Myocyte (in vitro differentiated cells): ENCODE results near the gene DIP2A. TPM values are rescaled to one million over a fixed set of nuclear protein-coding genes. Genes with fewer than 3 reads are reported as not detected.
"Not testable (repeated sequence)": the region's sequence is repeated elsewhere in the genome, so short reads cannot be mapped to it uniquely, and the experiment has no call there.

Experiments used
- DNase-seq: peaks from one replicate; pipeline ENCODE4 v3.0.0-alpha.2; 2012; ENCODE audit warnings: low read depth
- total RNA-seq: library from RNA; depleted of rRNA; stranded (reverse); fragments of >200 nt; gene quantifications from 2 replicates; pipeline ENCODE4 v1.2.3, GENCODE V29; 2014

Gene DIP2A
- total RNA-seq, 1 donor from 2014 or later = 14.6 TPM

DNA sequence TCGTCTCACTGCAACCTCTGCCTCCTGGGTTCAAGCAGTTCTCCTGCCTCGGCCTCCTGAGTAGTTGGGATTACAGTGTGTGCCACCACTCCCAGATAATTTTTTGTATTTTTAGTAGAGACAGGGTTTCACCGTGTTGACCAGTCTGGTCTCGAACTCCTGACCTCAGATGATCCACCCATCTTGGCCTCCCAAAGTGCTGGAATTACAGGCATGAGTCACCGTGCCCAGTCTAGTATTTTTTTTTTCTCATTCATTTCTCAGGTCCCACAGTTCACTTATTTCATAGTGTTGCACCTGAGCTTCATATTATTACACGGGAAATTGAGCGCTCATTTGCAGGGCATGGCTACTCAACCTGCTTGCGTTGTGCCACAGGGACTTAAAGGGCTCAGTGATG lies 68.7 kb downstream of the DIP2A start:
- DNase-seq = not testable (repeated sequence)

DNA sequence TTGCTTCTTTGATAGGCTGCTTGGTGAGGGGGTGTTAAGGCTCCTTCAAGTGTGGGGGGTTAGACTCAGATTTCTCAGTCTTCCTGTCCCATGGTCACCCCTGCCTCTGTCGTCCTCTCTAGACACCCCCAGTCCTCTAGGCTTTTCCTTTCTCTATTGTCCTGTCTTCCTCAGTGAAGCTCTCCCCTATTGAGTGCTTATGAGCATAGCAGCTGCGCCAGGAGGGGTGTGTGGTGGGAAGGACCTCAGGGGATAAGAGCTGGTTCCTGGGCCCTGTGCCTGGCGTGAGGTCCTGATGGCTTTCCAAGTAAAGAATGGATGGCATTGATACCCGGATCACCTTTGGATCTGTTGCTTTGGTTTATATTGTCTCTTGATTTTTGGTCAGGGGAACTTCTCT lies 69.1 kb downstream of the DIP2A start:
- DNase-seq = no peak

DNA sequence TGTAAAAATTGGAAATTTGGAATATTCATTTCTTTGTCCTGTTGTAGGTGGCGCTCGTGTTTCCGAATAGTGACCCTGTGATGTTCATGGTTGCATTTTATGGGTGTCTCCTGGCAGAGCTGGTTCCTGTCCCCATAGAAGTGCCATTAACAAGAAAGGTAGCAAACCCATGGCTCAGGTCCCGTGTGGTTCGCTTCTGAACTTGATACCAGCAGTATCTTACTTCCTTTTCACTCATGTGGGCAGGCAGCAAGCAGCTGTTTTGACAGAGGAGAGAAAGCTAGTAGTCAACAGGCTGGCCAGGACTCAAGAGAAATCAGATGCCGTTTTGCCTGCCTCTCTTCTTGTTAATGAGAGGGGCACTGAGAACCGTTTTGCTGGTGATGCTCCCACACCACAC lies 73.4 kb downstream of the DIP2A start:
- DNase-seq = peak; percentile 73

DNA sequence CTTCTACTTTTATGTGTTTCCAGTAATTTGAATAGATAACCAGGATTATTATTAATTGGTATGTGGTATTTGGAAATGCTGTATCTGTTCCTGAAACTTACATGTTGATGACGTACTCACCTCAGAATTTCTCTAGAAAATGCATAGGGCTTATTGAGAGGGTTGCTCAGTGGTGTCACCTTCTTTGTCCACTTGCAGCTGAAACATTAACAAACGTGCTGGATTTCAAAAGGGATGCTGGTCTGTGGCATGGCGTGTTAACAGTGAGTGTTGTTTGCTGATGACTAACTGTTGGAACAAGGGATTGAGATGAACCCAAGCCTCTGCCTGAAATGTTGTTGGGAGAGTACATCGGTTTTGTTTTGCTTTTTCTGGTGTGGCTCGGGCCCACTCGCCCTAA lies 78.3 kb downstream of the DIP2A start:
- no peak for DNase-seq

DNA sequence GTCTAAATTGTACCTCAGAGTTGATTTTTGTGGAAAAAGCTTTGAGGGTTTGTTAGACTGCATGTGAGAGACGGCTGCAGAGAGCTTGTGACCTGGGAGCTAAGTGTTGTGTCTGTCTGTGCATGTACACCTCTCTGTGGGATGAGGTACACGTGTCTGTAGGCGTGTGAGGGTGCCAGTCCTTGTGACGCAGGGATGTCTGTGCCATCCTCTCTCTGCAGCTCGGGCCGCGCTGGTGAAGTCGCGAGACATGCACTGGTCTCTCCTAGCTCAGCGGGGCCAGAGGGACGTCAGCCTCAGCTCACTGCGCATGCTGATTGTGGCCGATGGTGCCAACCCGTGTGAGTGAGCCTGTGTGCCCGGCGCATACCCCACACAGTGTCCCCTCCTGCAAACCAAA lies 79.6 kb downstream of the DIP2A start:
- no peak for DNase-seq

DNA sequence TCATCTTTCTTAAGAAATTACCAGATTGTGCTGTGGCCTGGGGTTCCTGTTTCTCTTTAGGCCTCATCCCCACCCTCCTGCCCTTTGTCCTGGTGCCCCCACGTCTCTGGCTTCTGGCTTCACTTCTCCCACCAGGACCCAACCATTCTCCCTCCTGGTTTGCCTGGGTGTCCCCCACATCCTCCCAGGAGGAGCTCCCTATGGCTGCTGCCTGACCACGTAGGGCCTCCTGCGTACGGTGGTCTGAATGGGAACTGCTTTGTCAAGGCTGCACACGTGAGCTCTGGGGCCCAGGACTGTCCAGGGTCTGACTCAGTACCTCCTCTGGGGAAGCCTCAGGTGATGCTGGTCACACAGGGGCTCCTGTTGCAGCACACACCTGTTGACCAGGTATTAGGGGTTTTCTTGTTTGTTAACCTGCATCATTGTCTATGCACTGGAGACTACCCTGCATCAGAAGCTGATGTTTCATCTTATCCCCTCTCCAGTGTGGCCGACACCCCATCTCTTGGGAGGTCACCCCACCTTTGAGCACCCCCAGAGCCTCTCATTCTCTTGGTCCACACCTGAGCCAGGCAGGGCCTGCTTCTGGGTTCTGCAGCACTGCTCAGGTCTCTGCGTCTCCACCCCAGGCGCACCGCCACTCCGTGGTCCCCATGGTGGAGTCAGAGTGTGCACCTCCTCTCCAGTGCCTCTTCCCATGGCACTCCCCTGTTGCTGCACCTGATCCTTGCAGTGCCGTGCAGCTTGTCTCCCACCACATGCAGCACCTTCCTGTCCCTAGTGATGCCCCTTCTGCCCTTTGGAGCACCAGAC lies 80.4 kb downstream of the DIP2A start:
- no peak for DNase-seq

DNA sequence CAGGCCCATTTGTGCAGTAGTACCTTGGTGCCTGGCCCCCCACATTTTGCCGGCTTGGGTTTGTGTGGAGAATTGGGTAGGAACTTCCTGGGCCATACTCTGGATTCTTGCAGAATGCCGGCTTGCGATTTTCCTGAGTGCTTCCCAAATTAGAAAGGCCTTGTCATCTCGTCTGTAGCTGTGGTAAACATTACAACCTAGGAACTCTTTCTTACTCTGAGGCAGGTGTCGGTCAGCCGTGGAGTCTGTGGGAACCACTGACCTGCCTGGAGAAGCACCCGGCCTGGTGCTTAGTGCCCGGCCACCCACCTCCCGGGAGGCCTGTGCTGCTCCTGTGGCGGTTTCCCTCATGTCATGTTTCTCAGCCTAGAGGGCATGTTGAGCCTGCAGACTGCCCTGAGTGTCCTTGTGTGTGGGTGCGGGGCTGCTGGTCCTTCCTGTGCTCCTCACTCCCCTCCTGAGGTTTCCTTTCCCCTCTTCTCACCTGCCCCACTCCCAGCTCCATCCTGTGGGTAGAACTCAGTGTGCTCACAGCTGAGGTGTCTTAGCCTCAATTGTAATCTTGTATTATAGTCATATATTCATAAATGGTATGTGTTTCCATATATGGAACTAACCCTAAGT lies 81.5 kb downstream of the DIP2A start:
- no peak for DNase-seq

DNA sequence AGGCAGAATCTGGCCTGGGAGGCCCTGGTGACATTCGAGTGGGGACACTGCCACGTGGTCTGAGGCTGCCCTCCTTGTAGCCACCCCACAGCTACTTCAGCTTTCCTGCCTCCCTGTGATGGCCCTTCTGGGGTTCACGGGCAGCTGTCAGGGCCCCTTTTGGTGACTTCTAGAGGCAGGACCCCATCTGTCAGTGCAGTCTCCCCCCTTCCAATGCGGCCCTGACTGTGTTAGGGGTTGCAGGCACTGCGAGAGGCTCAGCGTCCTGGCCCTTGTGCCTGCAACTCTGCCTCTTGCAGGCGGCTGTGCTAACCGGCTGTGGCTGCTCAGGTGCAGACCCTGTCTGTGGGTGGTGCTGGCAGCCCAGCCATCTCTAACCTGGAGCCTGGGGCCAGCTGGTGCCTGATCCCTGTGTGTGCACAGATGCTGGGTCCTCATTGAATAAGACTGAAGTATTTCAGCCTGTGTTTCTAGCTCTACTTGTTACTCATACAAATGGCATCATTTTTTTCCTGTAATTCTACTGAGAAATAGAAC lies 84.0 kb downstream of the DIP2A start:
- no peak for DNase-seq

DNA sequence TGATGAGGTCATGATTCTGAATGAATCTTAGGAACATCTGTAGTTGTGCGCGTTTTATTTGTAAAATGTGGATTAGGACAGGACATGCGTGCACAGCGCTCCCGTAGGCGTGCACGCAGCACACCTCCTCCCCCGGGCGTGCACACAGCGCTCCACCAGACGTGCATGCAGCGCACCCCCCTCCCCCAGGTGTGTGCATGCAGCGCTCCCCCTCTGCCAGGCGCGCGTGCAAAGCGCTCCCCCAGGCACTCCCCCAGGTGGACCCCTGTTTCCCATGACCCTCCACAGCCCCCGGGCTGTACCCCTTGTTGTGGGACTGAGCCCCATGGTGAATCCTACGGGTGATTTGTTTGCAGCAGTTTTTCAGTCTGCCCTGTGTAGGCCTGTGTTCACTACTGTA lies 84.6 kb downstream of the DIP2A start:
- no peak for DNase-seq

DNA sequence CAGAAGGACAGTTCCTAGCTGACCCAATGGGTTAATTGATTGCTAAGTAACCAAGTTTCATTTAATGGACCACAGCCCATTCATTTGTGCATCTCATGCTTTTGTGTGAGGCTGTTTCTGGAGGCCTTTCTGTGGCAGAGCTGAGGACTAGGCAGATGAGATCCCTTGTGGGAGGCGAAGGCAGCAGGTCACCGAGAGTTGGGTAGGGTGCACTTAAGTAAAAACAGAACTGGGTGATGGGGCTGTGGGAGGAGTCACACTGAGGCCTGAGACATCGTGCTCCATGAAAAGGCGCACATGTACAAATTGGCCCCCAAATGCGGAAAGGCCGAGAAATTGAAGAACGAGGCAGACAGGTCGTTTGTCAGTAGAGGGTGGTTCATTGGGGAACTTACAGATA lies 85.3 kb downstream of the DIP2A start:
- DNase-seq = no peak

DNA sequence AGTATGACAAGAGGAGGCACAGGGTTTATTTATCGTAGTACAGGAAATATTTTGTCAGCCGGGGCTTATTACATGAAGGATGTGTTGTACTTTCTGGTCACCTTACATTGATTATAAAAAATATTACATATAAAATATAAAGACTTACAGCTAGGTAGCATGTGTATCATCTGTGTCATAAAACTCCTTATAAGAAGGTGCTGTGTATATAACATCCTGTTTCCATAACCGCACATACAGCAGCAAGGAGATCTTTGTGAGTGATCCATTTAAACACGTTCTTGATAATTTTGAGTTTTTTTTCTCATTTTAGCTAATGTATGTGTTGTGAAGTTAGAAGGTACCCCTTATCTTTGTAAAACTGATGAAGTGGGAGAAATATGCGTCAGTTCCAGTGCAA lies 86.1 kb downstream of the DIP2A start:
- no peak for DNase-seq

DNA sequence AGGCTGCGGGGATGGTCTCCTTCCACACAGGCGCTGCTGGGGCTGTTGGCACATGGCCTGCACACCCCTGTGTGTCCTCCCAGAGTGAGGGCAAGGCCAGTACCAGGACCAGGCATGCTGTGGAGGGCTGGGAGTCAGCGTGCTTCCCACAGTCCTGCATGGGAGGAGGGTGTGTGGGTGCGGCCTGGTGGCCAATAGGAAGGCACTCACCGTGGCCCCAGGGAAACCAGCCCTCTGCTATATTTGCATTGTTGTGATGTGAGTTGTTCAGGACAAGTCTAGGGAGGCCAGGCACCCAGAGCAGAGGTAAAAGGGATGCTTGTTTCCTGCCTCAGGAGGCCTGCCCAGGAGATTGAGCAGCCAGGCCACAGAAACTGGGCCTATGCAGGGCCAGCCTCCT lies 86.7 kb downstream of the DIP2A start:
- no peak for DNase-seq

DNA sequence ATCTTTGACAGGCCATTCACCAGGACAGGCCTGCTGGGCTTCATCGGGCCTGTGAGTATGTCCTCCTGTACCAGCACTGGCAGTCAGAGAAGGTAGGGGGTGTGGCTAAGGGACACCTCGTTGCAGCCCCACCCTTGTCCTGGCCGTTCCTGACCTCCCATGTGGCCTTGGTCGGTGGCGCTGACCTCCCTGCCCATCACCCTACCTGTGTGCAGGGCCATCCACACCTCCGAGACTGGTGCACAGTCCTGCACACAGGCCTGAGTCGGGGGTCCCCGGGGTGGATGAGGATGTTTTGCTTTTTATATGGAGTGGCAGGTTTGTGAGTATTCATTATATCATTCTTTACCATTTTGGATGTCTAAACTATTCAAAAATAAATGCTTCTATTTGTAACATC lies 87.2 kb downstream of the DIP2A start:
- no peak for DNase-seq

DNA sequence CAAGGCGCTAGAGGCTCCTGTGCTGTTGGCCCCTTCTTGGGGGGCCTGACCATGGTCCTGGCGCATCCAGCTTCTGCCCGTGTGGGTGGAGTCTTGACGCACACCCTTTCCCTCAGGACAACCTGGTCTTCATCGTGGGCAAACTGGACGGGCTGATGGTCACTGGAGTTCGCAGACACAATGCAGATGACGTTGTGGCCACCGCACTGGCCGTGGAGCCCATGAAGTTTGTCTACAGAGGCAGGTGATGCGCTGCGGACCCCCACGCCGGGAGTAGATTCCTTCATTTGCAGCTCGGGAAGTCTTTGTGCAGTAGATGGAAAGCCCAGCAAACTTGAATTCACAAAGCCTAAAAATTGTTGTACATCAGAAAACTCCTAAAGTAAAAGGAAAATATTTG lies 88.1 kb downstream of the DIP2A start:
- DNase-seq = no peak

DNA sequence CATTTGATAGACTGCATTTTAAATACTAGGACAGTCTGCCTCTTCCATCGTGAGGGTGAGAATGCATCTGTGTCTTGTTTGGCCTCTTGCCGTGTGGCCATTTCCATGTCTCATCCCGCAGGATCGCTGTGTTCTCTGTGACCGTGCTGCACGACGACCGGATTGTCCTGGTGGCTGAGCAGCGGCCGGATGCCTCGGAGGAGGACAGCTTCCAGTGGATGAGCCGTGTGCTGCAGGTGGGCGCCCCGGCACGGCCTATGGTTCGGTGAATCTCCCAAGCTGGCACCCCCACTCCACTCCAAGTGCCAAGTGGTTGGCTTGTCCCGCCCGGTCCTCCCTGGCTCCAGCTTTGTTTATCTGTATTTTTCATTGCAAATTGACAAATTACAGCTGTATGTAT lies 91.0 kb downstream of the DIP2A start:
- no peak for DNase-seq

DNA sequence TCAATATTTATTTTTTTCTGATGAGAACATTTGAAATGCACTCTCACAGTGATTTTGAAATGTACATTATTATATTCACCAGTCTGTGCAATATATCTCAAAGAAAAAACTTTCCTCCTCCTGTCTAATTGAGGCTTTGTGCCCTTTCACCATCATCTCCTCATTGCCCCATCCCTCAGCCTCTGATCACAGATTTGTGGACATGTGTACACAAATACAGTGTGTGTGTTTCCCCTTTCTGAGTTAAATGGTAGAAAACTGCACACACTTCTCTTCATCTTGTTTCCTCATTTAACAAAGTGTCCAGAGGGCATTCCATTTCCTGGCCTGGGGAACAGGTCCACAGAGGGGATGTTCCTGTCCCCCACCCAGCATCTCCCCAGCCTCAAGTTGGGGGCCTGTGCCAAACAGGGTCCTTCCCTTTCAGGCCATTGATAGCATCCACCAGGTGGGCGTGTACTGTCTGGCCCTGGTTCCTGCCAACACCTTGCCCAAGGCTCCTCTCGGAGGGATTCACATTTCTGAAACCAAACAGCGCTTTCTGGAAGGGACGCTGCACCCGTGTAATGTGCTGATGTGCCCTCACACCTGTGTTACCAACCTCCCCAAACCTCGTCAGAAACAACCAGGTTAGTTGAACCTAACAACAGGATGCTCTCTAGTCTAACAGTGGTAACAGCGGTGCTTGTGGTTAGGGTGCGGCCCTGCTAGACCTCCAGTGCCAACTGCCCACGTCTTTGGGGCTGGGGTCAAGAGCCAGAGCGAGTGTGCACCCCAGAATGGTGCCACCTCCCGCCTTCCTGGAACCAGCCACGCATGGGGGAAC lies 91.6 kb downstream of the DIP2A start:
- no peak for DNase-seq

DNA sequence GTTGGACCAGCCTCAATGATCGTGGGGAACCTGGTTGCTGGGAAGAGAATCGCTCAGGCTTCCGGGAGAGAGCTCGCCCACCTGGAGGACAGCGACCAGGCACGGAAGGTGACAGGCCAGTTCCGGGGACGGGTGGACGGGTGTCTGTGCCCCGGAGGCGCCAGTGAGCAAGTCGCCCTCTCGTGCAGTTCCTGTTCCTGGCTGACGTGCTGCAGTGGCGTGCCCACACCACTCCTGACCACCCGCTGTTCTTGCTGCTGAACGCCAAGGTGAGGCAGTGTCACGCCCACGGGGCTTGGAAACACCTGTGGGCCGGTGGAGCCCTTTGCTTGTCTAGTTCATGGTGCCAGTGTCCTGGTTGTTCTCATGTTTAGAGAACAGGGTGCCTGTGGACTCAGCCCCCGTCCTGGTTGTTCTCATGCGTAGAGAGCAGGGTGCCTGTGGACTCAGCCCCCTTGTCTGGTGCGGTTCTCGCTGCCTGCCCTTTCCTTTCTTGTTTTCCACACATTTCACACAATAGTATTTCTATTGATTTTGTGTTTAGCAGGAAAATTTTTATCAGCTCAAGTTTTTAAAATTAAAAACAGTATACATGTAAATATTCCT lies 93.0 kb downstream of the DIP2A start:
- no peak for DNase-seq

DNA sequence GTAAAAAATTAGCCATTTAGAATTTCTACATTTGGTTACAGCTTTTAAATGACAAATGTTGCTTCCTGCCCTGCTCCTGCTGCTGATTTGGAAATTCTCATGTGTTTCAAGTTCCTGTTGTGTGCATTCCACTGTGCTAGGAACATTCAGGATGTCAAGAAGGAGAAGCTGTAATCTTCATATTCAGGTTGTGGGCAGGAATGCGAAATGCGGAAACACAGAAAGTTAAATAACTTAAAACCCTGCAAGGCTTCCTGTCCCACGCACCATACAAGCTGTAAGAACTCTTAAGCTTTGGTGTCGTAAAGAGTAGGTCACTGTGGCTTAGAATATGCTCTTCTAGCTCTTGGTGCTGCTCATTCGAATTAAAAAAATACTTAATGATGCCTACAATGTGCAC lies 93.6 kb downstream of the DIP2A start:
- DNase-seq = no peak

DNA sequence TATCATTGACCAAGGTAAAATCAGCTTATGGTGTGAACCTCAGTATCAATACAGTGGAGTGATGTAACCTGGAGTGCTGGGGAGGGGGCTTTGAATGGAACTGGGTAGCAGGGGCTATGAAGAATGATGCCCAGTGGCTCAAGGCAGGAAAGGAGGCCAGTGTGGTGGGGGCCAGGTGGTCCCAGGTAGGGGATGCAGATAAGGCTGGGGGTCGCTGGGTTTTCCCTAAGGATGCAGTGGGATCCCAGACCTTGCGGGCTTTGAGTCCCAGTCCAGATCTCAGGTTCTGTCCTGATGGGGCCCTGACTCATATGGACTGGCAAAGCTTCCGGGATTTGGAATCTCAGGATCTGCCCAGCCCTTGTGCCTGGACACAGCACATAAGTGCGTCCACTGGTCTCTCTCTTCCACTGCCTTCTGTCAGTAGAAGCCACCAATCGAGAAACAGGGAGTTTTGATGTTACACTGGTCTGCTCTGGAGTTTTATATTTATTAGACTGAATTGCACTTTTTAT lies 94.2 kb downstream of the DIP2A start:
- no peak for DNase-seq

DNA sequence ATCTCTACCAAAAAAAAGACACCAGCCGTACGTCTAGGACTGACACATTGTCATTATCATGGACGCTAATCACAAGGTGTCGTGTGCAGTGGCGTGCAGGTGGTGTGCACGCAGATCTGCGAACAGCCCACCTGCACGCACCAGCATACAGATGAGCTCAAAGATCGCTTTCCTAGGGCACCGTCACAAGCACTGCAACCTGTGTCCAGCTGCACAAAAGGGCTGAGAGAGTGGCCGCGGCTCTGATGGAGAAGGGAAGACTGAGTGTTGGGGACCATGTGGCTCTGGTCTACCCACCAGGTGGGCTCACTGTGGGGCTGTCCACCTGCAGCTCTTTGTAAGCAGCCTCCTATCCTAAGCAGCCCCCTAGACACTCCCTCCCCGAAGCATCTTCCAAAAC lies 95.3 kb downstream of the DIP2A start:
- no peak for DNase-seq
